LHCN-M2 (cell line): ENCODE measurements around the gene KLHDC9. TPM values are rescaled to one million over a fixed set of nuclear protein-coding genes. Genes with fewer than 3 reads are reported as not detected.
A peak's percentile ranks its signal among the peaks of the same experiment; 100 is the strongest.
"Not testable (repeated sequence)": the region's sequence is repeated elsewhere in the genome, so short reads cannot be mapped to it uniquely, and the experiment has no call there.

Experiments used
- DNase-seq: peaks from one replicate; pipeline ENCODE4 v3.0.0-alpha.2; 2012; ENCODE audit warnings: low read depth
- total RNA-seq: library from RNA; depleted of rRNA; stranded (reverse); fragments of >200 nt; gene quantifications from 2 replicates; pipeline ENCODE4 v1.2.3, GENCODE V29; 2014

KLHDC9 gene
- total RNA-seq, 1 experiment from 2014 or later: 0.29 TPM

DNA sequence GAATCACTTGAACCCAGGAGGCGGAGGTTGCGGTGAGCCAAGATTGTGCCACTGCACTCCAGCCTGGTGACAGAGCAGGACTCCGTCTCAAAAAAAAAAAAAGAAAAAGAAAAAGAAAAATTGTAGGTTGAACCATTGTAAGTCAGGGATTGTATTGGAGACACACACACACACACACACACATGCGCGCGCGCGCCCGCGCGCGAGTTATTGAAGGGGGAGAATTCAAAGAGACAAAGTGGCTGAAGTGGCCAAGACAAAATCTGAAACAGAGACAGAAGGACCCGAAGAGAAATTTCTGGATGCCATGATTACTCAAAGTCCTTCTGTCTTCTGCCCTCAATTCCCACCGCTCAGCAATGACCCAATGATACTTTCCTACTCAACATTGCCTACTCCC is 3.7 kb upstream of the KLHDC9 start:
- no peak for DNase-seq

DNA sequence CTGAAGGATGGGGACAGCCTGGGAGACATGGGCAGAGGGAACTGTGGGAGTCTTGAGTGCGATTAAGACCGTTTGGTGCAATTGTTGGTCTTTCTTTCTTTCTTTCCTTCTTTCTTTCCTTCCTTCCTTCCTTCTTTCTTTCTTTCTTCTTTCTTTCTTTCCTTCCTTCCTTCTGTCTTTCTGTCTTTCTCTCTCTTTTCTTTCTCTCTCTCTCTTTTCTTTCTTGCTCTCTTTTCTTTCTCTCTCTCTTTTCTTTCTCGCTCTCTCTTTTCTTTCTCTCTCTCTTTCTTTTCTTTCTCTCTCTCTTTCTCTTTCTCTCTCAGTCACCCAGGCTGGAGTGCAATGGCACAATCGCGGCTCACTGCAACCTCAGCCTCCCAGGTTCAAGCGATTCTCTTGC is 2.9 kb upstream of the KLHDC9 start:
- DNase-seq: no peak

DNA sequence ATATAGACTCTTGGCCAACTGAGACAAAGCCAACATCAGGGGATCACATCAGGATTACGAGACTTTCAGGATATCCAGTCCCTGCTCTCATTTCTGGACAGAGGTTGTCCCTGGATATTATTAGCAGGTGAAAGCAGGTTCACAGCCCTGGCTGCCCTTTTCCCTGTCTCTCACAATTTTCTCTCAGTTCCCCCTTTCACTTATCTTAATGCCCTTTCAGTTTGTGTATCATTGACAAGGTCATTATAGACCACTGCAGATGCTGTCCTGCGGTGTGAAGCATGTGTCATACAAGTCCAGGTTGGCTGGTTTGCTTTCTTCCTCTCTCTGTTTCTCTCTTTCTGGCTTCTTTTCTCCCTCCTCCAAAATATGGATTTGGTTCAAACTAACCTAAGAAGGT is 2.1 kb upstream of the KLHDC9 start:
- no peak for DNase-seq

DNA sequence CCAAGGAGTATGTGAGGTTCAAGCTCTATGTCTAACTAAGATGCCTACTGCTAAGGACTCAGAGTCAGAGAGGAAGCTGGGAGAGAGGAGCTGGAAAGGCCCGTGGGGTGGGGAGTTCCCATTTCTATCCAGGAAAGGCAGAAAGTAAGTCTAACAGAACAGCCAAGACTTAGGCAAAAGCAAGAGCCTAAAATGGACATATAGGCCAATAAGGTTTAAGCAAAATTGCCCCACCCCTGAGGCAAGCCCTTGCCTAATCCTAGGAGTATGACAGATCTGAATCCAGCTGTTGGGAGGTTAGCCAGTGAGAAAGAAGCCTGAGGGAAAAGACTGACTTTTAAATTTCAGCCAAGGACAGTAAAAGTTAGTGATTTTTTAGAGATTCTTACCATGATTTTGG is 1.6 kb upstream of the KLHDC9 start:
- peak; percentile 67 for DNase-seq

DNA sequence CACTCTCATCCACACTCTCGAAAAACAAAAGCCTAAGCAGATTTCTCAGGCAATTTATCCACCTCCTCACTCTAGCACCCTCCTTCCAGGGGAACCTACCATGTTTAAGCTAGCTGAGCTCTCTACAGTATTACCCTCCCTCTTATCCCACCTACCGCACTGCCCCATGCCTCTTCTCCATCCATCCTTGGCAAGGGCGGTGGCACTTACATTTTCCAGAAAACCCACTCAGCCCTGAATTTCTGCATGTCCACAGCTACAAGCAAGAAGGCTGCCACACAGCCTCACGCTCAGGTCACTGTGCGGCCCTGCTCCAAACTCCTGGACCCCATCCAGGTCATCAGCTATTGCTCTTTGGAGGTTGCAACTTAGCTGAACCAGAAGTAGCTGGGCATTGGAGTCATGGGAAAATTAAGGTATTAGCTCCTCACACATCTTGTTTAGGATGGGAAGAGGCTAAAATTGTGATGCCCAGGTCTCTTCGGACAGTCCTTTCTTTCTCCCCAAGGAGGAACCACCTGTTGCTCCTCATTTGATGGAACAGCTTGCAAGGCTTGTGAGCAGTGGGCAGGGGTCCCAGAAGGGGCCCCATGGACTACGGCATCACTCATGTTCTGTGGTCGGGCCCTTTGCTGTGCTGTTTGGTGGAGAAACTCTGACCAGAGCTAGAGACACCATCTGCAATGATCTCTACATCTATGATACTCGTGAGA is 1.1 kb downstream of the KLHDC9 start:
- DNase-seq: no peak

DNA sequence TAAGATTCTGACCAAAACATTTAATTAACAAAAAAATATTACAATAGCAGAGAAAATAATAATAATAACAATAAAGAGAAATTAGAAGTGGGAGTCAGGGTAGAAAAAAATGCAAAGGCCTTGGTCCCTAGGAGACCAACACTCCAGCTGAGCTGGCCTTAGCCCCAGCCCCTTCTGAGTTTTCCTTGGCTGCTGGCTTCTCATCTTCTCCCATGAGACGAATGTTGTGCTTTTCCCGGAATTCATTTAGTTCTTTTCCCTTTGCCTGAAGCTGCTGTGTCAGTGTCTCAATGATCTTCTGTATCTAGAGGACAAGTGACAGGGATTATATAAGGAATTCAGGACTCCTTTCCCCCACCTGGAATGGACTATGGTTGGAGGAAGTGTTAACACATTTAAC is 2.4 kb downstream of the KLHDC9 start:
- no peak for DNase-seq

DNA sequence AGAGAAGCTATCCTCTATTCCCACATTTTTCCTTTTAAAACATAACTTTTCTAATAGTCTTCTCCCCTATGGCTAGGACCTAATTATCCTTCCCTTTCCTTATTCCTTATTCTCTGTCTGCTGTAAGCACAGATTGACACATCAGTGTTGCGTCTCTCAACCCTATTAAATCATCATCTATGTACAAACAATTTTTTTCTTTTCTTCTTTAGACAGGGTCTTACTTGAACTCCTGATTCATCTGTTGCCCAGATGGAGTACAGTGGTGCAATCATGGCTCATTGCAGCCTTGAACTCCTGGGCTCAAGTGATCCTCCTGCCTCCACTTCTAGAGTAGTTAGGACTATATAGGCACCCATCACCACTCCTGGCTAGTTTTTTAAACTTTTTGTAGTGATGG is 8.3 kb downstream of the KLHDC9 start:
- DNase-seq: no peak

DNA sequence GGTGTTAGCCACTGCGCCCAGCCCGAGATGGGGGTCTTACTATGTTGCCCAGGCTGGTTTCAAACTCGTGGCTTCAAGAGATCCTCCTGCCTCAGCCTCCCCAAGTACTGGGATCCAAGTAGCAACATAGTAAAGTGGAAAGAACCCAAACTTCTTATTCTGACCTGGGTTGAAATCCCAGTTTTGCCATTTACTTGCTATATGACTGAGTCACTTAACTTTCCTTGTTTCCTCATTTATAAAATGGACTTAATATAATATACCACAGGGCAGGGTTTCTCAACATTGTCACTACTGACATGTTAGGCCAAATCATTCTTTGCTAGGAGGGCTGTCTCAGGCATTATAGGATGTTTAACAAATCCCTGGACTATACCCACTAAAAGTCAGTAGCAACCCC is 13.0 kb downstream of the KLHDC9 start:
- DNase-seq: no peak

DNA sequence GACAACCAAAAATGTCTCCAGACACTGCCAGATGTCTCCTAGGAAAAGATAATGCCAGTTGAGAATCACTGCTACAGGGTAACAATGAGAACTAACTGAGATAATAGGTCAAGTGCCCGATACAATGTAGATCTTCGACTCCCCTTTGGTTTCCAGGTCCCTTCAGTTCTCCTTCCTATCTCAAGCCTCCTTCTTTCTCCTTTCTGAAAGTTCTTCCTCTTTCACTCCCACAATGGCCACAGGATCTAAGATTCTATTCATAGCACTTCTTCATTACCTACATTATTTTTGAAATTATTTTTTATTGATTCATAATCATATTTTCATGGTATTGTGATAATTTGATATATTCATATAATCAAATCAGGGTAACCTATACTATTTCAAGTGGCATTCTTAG is 13.4 kb downstream of the KLHDC9 start:
- no peak for DNase-seq

DNA sequence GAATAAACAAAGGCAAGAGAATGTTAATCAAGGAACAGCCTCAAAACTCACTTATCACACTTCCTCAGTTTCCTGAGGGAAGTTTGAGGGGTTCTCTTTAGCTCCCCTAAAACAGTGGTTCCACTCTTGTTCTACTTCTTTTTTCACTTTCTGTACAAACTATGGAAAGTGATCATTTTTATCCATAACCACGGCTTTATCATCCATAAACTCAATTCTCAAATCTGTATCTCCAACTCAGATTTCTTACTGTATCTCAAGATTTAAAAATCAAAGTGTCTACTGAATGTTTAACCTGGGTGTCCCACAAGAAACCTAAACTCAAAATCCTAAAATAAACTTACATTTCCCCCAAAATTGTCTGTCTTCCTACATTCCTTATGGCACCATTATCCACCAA is 15.8 kb downstream of the KLHDC9 start:
- DNase-seq: no peak

DNA sequence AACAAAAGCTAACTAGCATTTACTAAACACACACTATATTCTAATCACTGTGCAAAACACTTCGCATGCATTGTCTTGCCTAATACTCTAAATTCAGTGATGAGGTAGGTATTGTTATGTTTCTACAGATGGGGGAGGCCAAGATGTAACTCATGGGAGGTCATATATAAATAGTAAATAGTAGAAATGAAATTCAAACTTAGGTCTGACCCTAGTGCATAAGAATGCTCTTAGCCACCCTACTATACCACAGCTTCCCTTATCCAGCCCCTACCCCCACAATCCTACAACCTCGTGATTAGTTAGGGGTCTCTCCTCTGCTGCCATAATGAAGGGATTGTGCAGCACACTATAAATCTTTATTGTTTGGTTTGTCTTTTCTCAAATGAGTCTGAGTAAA is 16.4 kb downstream of the KLHDC9 start:
- no peak for DNase-seq

DNA sequence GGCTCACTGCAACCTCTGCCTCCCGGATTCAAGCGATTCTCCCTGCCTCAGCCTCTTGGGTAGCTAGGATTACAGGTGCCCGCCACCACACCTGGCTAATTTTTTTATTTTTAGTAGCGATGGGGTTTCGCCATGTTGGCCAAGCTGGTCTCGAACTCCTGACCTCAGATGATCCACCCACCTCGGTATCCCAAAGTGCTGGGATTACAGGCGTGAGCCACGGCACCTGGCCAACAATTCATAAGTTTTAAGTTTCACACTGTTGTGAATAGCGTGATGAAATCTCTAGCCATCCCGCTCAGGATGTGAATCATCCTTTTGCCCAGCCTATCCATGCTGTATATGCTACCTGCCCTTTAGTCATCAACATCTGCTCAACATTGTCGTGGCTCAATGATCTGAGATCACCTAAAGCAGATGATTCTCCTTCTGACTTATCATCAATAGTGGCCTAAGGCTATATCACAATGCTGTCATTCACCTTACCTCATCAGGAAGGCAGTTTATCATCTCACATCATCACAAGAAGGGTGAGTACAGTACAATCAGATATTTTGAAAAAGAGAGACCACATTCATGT is 17.1 kb downstream of the KLHDC9 start:
- peak; percentile 83 for DNase-seq

DNA sequence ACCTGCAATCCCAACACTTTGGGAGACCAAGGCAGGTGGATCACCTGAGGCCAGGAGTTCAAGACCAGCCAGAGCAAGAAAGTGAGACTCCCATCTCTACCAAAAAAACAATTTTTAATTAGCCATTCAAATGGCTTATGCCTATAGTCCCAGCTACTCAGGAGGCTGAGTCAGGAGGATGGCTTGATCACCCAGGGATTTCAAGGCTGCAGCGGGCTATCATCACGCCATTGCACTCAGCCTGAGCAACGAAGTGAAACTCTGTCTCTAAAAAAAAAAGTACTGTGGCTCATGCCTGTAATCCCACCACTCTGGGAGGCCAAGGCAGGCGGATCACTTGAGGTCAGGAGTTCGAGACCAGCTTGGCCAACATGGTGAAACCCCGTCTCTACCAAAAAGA is 17.8 kb downstream of the KLHDC9 start:
- DNase-seq: not testable (repeated sequence)

DNA sequence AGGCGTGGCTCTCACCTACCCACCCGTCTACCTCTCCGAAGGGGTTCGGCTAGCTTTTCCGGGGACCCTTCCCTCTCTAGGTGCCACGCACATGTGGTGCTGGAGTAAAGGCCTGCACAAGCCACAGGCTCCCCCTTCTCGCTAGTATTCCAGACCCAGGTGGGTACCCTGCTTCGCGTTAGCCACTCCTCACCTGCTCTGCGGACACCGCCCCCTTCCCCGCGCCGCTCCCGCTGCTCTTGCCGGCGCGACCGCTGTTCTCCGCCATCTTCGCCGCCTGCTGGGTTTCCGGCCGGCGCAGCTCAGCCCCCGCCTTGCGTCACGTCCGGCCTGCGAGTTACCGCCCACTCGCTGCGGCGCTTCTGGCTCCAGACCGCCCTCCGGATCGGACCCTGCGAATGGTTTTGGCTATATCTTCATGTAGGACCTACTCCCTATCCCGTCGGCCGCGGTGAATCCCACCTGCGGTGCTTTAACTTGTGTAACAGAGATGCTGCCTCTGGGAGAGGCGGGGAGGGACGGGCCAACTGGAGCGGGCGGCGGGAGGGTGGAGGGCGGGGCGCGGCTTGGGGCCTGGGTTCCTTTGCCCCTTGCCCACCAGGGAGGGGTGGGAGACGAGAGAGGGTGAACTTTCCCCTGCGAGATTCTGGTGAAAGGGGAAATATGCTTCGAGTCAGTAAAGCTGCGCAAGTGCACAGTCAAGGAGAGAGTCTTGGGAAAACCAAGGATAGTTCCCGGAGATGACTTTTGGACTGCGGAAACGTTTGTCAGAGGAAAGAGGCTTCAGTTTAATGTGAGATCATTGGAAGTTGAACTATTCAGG is 19.8 kb downstream of the KLHDC9 start, which contains the start of the genes NIT1 and PFDN2:
Gene NIT1, plus strand, starts transcription at position 347 of the 823 bp plus-strand sequence. Its CDS starts 72 bp downstream, at position 419.
Gene PFDN2, minus strand, starts transcription at position 279 of the 823 bp plus-strand sequence. Its CDS starts 11 bp downstream, at position 268.
- DNase-seq: peak; percentile 76

DNA sequence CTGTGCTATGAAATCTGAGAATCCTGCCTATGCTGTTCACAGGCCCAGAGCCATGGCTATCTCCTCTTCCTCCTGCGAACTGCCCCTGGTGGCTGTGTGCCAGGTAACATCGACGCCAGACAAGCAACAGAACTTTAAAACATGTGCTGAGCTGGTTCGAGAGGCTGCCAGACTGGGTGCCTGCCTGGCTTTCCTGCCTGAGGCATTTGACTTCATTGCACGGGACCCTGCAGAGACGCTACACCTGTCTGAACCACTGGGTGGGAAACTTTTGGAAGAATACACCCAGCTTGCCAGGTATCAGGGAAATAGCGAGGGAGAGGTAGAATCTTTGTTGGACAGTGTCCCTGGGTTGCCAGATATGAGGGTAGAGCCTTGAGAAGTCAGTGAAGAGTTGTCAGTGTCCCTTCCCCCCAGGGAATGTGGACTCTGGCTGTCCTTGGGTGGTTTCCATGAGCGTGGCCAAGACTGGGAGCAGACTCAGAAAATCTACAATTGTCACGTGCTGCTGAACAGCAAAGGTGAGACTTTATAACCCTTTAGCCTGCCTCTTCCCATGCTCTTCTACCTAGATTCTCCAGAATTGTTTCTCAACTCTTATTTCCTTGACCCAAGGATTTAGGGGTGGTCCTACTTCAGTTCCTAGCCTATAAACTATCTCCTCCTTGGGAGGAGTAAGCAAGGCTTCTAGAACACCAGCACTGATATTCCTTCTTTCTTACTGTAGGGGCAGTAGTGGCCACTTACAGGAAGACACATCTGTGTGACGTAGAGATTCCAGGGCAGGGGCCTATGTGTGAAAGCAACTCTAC is 21.1 kb downstream of the KLHDC9 start:
- DNase-seq: peak; percentile 49

DNA sequence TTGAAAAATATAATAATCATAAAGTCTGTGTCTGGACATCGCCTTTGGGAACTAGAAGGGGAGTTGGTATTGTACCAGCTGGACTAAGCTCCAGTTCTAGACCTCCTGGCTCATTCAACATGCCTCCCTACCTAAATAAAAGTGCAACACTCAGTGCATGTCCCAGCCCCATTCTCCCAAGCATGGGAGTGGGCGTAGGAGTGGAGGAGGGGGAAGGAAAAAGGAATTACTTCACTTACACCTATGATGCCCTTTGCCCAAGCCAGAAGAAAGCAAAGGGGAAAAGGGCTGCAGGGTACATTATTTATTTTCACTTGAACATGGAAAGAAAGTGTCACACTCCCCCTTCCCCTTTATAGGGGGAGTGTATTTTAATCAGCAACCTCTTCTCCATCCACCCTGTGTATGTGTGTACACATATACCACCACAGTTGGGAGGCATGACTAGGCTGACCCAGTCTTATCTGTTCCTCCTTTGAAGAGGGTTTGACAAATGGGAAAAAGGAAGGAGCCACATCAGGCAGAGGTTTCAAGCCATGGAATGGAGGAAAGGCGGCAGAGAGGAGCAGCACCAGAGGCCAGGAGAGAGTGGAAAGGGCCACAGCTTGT is 23.0 kb downstream of the KLHDC9 start:
- DNase-seq: no peak

DNA sequence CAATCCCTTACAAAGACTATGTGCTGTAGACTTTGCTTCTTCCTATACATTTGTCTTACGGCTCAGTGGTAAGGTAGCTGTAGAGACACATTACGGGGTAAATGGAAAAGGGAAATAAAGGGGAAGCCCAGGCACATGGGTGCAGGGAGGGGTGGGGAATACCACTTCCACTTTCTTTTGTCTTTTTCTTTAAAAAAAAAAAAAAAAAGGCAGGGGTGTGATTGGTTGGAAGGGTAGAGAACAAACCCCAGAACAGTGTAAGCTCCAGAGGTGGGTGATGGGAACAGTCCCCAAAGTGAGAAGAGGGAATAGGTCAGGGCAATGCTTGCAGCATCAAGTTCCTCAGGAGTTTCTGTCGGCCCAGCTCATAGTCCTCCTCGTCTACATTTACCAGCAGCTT is 23.7 kb downstream of the KLHDC9 start:
- DNase-seq: no peak

DNA sequence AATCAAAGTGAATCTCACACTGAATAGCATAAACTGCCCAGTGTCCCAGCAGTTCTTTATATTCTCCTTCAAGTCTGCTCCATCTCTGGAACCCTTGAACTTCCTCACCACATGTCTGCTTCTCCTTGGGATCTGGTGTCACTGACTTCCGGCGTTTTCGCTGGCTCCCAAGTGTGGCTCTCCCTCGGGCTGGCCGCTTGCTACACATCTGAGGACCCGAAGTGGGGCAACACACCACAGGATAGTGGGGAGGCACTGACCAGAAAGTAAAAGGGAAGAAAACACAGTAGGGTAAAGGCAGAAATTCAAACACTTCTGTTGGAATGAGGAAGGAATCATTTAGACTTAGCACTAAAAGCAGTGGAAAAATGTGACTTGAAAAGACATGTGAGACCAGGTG is 24.8 kb downstream of the KLHDC9 start:
- DNase-seq: no peak

DNA sequence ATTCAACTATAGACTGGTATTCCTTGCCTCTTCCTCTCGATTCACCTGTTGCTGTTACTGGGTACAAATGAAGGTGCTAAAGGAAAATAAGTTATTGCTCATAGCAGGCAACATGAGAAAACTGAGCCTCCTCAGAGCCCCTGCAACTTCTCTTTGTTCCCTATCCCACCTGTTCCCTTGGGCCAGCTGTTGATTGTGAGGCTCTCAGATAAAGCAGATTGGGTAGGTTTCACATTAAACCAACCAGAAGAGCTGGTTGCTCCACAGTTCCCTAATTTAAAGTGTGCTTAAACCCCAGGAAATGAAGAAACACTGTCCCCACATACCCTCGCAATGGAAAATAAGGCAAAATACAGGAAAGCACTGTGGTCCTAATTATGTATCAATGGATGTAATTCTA is 29.5 kb downstream of the KLHDC9 start:
- no peak for DNase-seq

DNA sequence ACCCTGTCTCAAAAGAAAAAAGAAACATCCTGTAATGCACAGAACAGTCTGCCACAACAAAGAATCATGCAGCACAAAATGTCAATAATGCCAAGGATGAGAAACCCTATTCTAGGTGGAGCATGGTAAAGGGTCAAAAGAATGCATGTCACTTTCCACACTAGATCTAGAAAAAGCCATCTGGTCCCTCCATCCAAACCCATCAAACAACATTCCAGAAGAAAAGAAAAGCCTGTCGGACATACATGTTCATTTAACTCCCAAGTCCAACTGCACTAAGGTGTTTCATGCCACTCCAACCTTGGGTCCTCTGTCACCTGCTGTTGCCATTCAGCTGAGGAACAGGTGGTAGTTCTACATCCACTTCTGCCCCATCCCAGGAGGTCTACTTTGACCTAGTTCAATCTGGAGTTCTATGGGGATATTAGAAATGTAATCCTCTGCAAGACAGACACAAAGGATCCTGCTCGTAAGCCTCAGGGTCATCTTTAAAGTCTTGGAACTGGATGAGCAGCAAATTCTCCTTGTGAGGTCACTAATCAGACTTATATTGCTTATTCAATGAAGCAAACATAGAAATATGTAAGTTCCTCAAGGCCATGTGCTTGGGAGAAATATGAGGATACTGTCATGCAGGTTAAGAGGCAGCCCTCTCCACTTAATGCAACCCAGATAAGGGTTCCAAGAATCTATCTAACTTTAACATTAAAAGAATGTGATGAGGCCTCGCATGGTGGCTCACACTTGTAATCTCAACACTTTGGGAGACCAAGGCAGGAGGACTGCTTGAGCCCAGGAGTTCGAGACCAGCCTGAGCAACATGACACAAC is 30.6 kb downstream of the KLHDC9 start:
- DNase-seq: peak; percentile 4
